GM19328 (cell line): Measurements from ENCODE around the gene RNU1-1.
"Not testable (repeated sequence)": the region's sequence is repeated elsewhere in the genome, so short reads cannot be mapped to it uniquely, and the experiment has no call there.

Experiments
- ATAC-seq: cut with Tn5 transposase; IDR thresholded peaks from one replicate; pipeline ENCODE4 v1.9.1; 2021; ENCODE audit warnings: mild to moderate bottlenecking, moderate library complexity; ENCODE audit not compliant: unreplicated experiment

RNU1-1 gene

GRCh38 chr1:16525769-16526168 lies 11.7 kb upstream of the RNU1-1 start:
- not testable (repeated sequence) for ATAC-seq

- not testable (repeated sequence) for ATAC-seq
Measured at GRCh38 chr1:16521679-16522078, 7.6 kb upstream of the RNU1-1 start.

- ATAC-seq = no peak
Measured at GRCh38 chr1:16521288-16521583, 7.2 kb upstream of the RNU1-1 start.

- ATAC-seq = not testable (repeated sequence)
Measured at GRCh38 chr1:16520435-16521287, 6.6 kb upstream of the RNU1-1 start.

DNA sequence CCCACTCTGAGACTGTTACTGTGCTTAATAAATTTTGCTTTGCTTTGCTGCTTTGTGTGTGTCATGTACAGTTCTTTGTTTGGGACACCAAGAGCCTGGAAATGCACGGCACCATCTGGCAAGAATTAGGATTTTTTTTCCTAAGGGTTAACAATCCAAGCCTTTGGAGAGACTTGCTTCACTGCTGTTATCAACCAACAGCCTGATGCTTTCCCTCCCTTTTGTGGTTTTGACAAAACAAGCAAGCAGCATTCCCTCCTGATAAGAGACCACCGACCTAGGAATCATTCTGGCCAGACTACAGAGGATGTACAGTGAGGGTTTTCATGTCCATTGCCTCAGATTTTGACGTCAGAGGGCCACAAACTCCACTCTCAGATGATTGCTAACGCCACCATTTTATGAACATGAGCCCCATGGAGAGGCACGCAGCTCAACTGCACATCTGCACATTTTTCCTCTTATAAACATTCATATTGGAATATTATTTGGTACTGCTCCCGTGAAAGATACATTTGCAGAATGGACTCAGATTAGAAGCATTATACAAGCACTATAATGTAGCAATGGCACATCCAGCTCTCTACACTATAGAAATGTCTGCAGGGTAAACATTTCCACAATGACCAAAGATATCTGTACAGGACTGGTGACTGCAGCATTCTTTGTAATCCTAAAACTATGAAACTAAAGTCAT lies 5.3 kb upstream of the RNU1-1 start:
- ATAC-seq = not testable (repeated sequence)

- not testable (repeated sequence) for ATAC-seq
Measured at GRCh38 chr1:16518913-16519254, 4.8 kb upstream of the RNU1-1 start.

DNA sequence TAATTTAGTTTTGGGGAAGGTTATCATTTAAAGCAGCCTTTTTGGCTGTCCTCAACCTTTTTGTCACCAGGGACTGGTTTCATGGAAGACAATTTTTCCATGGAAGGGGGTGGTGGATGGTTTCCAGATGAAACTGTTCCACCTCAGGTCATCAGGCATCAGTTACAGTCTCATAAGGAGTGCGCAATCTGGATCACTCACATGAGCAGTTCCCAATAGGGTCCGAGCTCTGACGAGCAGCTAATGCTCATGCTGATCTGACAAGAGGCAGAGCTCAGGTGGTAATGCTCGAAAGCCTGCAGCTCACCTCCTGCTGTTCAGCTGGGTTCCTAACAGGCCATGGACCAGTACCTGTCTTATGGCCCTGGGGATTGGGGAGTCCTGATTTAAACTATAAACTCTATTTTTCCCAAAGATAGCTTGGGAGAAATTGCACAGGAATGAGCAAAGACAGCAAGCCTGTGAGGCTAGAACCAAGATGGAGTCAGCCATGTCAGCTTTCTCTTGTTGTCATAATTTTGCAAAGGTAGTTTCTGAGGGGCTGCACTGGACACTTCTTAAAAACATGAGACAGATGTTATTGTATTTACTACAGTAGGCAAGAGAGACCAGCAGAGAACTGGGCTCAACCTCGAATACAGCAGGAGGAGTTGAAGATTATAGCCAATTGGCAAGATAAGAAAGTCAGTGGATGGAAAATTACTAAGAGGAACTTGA lies 2.8 kb upstream of the RNU1-1 start:
- ATAC-seq = not testable (repeated sequence)

DNA sequence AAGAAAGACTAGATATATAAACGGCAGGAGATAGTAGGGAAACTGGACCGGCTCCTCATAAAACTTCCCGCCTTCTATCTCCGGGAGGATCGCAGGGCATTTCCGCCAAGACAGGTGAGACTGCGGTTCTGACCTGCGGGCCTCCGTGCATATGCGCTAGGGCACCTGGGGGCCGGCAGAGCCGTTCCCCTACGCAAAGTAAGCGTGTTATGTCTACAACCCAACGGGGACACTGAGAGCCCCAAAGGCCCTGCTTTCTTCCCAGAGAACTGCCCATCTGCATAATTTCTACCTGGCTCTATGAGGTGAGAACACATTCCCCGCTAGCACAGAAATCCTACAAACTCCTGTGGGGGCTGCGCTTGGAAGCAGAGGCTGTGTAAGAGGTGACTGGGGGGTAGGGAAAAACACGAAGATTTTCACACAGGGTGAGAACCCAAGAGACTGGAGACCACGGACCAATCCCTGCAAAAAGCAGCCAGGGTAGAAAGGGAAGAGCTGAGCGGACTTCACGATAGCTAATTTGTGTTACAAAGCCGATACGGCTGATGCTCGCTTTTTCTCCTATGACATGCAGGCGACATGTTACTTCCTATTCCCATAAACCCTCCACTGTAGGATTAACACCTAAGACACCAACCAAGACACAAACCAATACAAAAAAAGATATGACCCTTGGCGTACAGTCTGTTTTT lies 526 bp downstream of the RNU1-1 start:
- peak; percentile 92 for ATAC-seq

GRCh38 chr1:16512624-16513411 lies 1.3 kb downstream of the RNU1-1 start:
- not testable (repeated sequence) for ATAC-seq

GRCh38 chr1:16511926-16512325 lies 2.2 kb downstream of the RNU1-1 start:
- ATAC-seq = not testable (repeated sequence)

DNA sequence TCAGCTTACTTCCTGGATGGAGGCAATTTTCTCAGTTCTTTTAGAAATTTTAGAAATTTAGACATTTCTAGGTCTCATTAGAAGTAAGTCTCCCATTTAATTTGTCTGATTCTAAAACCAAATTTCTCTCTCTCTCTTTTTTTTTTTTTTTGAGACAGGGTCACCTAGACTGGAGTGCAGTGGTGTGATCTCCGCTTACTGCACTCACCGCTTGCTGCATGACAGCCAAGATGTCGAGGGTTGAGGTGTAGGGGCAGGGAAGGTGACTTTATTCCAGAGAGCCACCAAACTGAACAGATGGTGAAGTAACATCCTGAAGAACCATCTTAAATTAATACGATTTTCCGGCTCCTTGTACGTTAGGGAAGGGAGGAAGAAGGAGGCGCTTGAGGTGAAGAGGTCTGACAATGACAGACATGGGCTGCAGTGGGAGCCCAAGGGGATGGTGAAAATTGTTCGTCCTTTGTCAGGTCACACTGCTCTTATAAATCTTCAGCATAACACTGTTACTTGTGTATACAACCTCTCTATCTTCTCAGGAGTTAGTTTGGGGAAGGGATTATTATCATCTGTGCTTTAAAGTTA lies 5.1 kb downstream of the RNU1-1 start:
- ATAC-seq = not testable (repeated sequence)

DNA sequence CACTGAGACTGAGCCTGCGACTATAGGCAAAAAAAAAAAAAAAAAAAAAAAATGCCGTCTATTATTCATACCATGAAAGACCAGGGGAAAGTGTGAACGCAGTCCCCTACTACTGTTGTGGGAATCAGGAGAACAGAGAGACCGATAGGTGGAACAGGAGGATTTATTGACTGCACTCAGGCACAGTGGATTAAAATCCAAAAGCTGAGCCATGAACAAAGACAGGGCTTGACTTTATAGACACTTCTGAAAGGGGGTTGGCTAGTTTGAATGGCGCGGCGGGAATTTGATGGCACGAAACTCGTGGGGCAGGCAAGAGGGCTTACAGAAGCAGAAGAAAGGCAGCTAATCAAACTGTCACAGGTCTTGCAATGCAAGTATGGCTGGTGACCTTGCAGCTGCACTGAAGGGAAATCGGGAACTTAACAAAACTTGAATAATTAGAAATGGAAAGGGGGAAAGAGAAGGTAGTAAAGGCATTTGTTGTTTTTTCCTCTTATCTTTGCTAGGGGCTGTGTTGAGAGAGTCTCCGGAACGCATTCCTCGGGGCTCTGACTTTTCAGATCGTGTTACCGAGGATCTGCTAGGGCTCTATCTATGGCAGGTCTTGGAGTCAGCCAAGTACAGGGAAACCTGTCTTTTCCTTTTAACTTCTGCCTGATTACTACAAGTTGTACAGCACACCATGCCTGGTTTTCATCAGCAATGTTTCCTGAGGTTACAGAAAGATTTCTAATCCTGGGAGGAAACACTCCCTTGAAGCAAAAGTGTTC lies 7.5 kb downstream of the RNU1-1 start:
- ATAC-seq = not testable (repeated sequence)

DNA sequence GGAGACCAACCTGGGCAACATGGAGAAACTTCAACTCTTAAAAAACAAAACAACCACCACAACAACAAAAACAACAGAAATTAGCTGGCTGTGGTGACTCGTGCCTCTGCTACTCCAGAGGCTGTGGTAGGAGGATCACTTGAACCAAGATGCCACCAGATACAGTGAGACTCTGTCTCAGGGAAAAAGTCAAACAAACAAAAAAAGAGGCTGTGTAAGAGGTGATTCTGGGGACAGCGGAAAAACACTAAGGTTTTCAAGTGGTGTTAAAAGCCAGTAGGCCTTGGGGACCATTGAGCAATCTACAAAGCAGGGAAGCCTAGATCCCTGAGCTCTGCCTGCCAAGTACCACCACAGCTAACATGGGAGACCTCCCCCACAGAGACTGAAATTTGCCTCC lies 8.2 kb downstream of the RNU1-1 start:
- not testable (repeated sequence) for ATAC-seq

GRCh38 chr1:16503494-16503893 lies 10.6 kb downstream of the RNU1-1 start:
- ATAC-seq = no peak

DNA sequence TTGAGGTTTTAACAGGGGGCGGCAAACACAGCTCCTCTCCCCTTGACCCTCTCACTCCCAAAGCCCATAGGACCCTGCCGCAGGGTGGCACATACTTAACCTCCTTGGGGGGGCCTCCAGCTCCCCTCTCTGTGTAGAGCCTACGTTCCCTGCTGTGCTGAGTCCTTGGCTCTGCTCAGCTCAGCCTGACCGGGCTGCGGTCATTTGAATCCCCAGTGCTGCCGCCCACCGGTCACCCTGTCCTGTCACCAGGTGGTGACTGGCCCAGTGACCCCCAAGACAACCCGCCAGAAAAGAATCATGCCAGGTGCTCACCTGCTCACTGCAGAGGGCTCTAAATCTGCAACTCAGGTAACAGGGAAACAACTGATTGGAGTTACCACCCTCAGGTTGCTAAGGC lies 12.6 kb downstream of the RNU1-1 start:
- ATAC-seq = not testable (repeated sequence)

GRCh38 chr1:16500975-16501374 lies 13.1 kb downstream of the RNU1-1 start:
- not testable (repeated sequence) for ATAC-seq

GRCh38 chr1:16500466-16500865 lies 13.6 kb downstream of the RNU1-1 start:
- ATAC-seq = not testable (repeated sequence)

GRCh38 chr1:16498573-16499413 lies 15.3 kb downstream of the RNU1-1 start:
- ATAC-seq = peak; percentile 80
